Lung (tissue), 12 donors: ENCODE data around the gene PEX7. TPM values are rescaled to one million over a fixed set of nuclear protein-coding genes. Genes with fewer than 3 reads are reported as not detected.

Experiments used
- ATAC-seq: fragments of 200-7000 bp; cut with Tn5 transposase; one replicate; pipeline ENCODE4 v1.9.1; 2020; ENCODE audit warnings: moderate number of reproducible peaks; ENCODE audit not compliant: insufficient read depth, low FRiP score
- DNase-seq, 3 donors: peaks; one replicate each; pipeline ENCODE4 v3.0.0-alpha.2; 2013 to 2017
- H3K27ac ChIP-seq, 2 donors: one replicate each; pipeline ENCODE4 v1.5.1; 2013; ENCODE audit warnings: mild to moderate bottlenecking in 2 of 2, moderate library complexity in 2 of 2, control low read depth in 1 of 2, inconsistent platforms in 1 of 2, low read depth in 1 of 2, low read length in 1 of 2
- H3K27me3 ChIP-seq, 3 donors: one replicate each; pipeline ENCODE4 v1.5.1; 2013; ENCODE audit warnings: low read length in 2 of 3; ENCODE audit not compliant: control insufficient read depth in 3 of 3, insufficient read depth in 3 of 3
- H3K36me3 ChIP-seq, 4 donors: one replicate each; pipeline ENCODE4 v1.5.1; 2013; ENCODE audit warnings: low read length in 4 of 4, mild to moderate bottlenecking in 1 of 4, moderate library complexity in 1 of 4; ENCODE audit not compliant: control insufficient read depth in 4 of 4, insufficient read depth in 4 of 4
- H3K4me1 ChIP-seq, 5 donors: one replicate each; pipeline ENCODE4 v1.5.1; 2013; ENCODE audit warnings: low read length in 5 of 5, mild to moderate bottlenecking in 2 of 5, moderate library complexity in 1 of 5; ENCODE audit not compliant: control insufficient read depth in 5 of 5, insufficient read depth in 5 of 5
- H3K4me3 ChIP-seq: one replicate; pipeline ENCODE4 v1.5.1; 2013; ENCODE audit warnings: mild to moderate bottlenecking, control low read depth, moderate library complexity
- H3K9ac ChIP-seq, 2 donors: one replicate each; pipeline ENCODE4 v1.5.1; 2013; ENCODE audit warnings: low read length in 2 of 2, control low read depth in 1 of 2; ENCODE audit not compliant: insufficient read depth in 1 of 2
- H3K9me3 ChIP-seq, 4 donors: one replicate each; pipeline ENCODE4 v1.5.1; 2013; ENCODE audit warnings: low read length in 3 of 4, mild to moderate bottlenecking in 1 of 4, moderate library complexity in 1 of 4; ENCODE audit not compliant: control insufficient read depth in 4 of 4, insufficient read depth in 3 of 4
- CTCF ChIP-seq: IDR thresholded peaks from 2 replicates; pipeline ENCODE4 v1.5.1; 2012; ENCODE audit warnings: mild to moderate bottlenecking; ENCODE audit errors: control extremely low read depth, extremely low read depth
- WGBS, 2 donors: extraction: QIAGEN DNeasy Blood & Tissue Kit; methylation state at CpG; one replicate each; pipeline ENCODE4 v1.1.7; 2013; 5-methylcytosine and 5-hydroxymethylcytosine counted together
- polyA plus RNA-seq, 2 donors: library from polyadenylated mRNA; stranded (reverse); fragments of 200-250 nt; gene quantifications; one replicate each; pipeline ENCODE4 v1.2.1, GENCODE V29; 2013
- total RNA-seq, 2 donors: library from RNA; depleted of rRNA in 1 of 2; stranded (reverse); fragments of >200 nt in 1 of 2; gene quantifications; one replicate each; pipeline ENCODE4 v1.2.1, GENCODE V29; 2014 to 2021
- donor health status: control.
- donor health status: control.
- donor health status: Bipolar disorder and iron deficiency.
- donor health status: healthy.
- donor health status: DM: yes; HTN: yes; CAD: no.

The PEX7 gene
- total and polyA plus RNA-seq, 4 donors, result 4.8 to 12.5 (median 9.5) TPM

- Histone ChIP-seq H3K36me3 (no peaks in the 10 kb centered on the region), H3K4me1 (no peaks in the 10 kb centered on the region), H3K9me3 (peaks cover 0 to 2% (median 0%) of the 10 kb centered on the region in 4 donors), H3K27ac (no peak overlapping the region), H3K27me3 (no peaks in the 10 kb centered on the region), H3K4me3 (no peak overlapping the region), H3K9ac (no peak overlapping the region)
- 98 to 99% methylated on average over 2 of the region's 2 CpGs for WGBS, 2 donors
- DNase-seq (no peak), ATAC-seq (no peak)
- no peak for TF ChIP-seq CTCF
These were observed 20.8 kb upstream of the PEX7 start for GRCh38 chr6:136801581-136801980.

- Histone ChIP-seq H3K36me3 (no peaks in the 10 kb centered on the region), H3K9ac (no peak overlapping the region), H3K9me3 (no peaks in the 10 kb centered on the region), H3K27ac (no peak overlapping the region), H3K4me3 (no peak overlapping the region), H3K27me3 (no peaks in the 10 kb centered on the region), H3K4me1 (no peaks in the 10 kb centered on the region)
- DNase-seq (no peak), ATAC-seq (no peak)
- WGBS, 2 donors, result 84 to 86% methylated on average over 1 of the region's 1 CpG
- no peak for TF ChIP-seq CTCF
These were observed 18.8 kb upstream of the PEX7 start for GRCh38 chr6:136803608-136804007.

- no peak for ATAC-seq
- Histone ChIP-seq H3K27me3 (no peaks in the 10 kb centered on the region), H3K27ac (no peak overlapping the region), H3K4me1 (peaks cover 0 to 5% (median 0%) of the 10 kb centered on the region in 5 donors), H3K36me3 (no peaks in the 10 kb centered on the region), H3K4me3 (no peak overlapping the region), H3K9me3 (no peaks in the 10 kb centered on the region), H3K9ac (no peak overlapping the region)
- TF ChIP-seq CTCF, result no peak
- 90 to 92% methylated on average over 7 of the region's 7 CpGs for WGBS, 2 donors
- no peak for DNase-seq
These were observed 13.1 kb upstream of the PEX7 start for GRCh38 chr6:136809091-136809860.

GRCh38 chr6:136811272-136811671 lies 11.1 kb upstream of the PEX7 start:
- no peak overlapping the region for H3K4me3 ChIP-seq
- TF ChIP-seq CTCF, result no peak
- no peak overlapping the region for H3K27ac ChIP-seq
- peaks cover 0 to 5% (median 0%) of the 10 kb centered on the region in 5 donors for H3K4me1 ChIP-seq
- H3K27me3 ChIP-seq, result no peaks in the 10 kb centered on the region
- H3K9ac ChIP-seq, result no peak overlapping the region
- H3K9me3 ChIP-seq, result no peaks in the 10 kb centered on the region
- no peaks in the 10 kb centered on the region for H3K36me3 ChIP-seq
- ATAC-seq (no peak), DNase-seq (no peak)
